ENCODE data around the gene ABHD16A.

ABHD16A gene

GRCh38 chr6:31723980-31724691, 21.0 kb upstream of the ABHD16A start:
- H3K36me3 ChIP-seq: peaks cover 29% of the 10 kb centered on the region
- no peak overlapping the region for H3K4me3 ChIP-seq (ENCODE audit: low read depth, low read length)
- no peak for TF ChIP-seq CTCF (IDR thresholded peaks at IDR 0.05; ENCODE audit: low read depth, low read length)
- H3K27me3 ChIP-seq (ENCODE audit: insufficient read depth, low read depth, severe bottlenecking): no peaks in the 10 kb centered on the region
- no peaks in the 10 kb centered on the region for H3K9me3 ChIP-seq (ENCODE audit: severe bottlenecking)
- H3K27ac ChIP-seq: no peak overlapping the region
- peak; percentile 9 for DNase-seq

- DNase-seq: no peak
- no peaks in the 10 kb centered on the region for H3K9me3 ChIP-seq (ENCODE audit: severe bottlenecking)
- H3K36me3 ChIP-seq: peaks cover 24% of the 10 kb centered on the region
- no peaks in the 10 kb centered on the region for H3K27me3 ChIP-seq (ENCODE audit: insufficient read depth, low read depth, severe bottlenecking)
- no peak for TF ChIP-seq CTCF (IDR thresholded peaks at IDR 0.05; ENCODE audit: low read depth, low read length)
- H3K4me3 ChIP-seq (ENCODE audit: low read depth, low read length): no peak within 1 kb of the TSS
- no peak within 1 kb of the TSS for H3K27ac ChIP-seq
Measured at GRCh38 chr6:31723245-31723979, 20.3 kb upstream of the ABHD16A start, which contains the start of gene MPIG6B. Gene MPIG6B (plus strand): TSS chr6:31723373. CDS start chr6:31723384, 11 bp downstream.

GRCh38 chr6:31722173-31722572, 19.0 kb upstream of the ABHD16A start:
- H3K27ac ChIP-seq: no peak overlapping the region
- H3K4me3 ChIP-seq (ENCODE audit: low read depth, low read length): no peak overlapping the region
- no peaks in the 10 kb centered on the region for H3K27me3 ChIP-seq (ENCODE audit: insufficient read depth, low read depth, severe bottlenecking)
- no peak for TF ChIP-seq CTCF (IDR thresholded peaks at IDR 0.05; ENCODE audit: low read depth, low read length)
- no peak for DNase-seq
- H3K36me3 ChIP-seq: peaks cover 14% of the 10 kb centered on the region
- H3K9me3 ChIP-seq (ENCODE audit: severe bottlenecking): no peaks in the 10 kb centered on the region

GRCh38 chr6:31721351-31722020, 18.4 kb upstream of the ABHD16A start, which contains the start of gene LY6G6C:
Gene LY6G6C (minus strand): TSS chr6:31721746. CDS start chr6:31721679, 67 bp downstream.
- no peak within 1 kb of the TSS for H3K27ac ChIP-seq
- no peak for DNase-seq
- no peaks in the 10 kb centered on the region for H3K9me3 ChIP-seq (ENCODE audit: severe bottlenecking)
- H3K36me3 ChIP-seq: peaks cover 7% of the 10 kb centered on the region
- TF ChIP-seq CTCF (IDR thresholded peaks at IDR 0.05; ENCODE audit: low read depth, low read length): no peak
- H3K4me3 ChIP-seq (ENCODE audit: low read depth, low read length): no peak within 1 kb of the TSS
- H3K27me3 ChIP-seq (ENCODE audit: insufficient read depth, low read depth, severe bottlenecking): no peaks in the 10 kb centered on the region

GRCh38 chr6:31720196-31720770, 17.2 kb upstream of the ABHD16A start:
- no peak for DNase-seq
- Histone ChIP-seq H3K36me3 (no peaks in the 10 kb centered on the region), H3K27me3 (ENCODE audit: insufficient read depth, low read depth, severe bottlenecking) (no peaks in the 10 kb centered on the region), H3K4me3 (ENCODE audit: low read depth, low read length) (no peak overlapping the region), H3K27ac (no peak overlapping the region), H3K9me3 (ENCODE audit: severe bottlenecking) (no peaks in the 10 kb centered on the region)
- TF ChIP-seq CTCF (IDR thresholded peaks at IDR 0.05; ENCODE audit: low read depth, low read length): no peak

All from WERI-Rb-1 (cell line).